Mesothelial cell of epicardium (in vitro differentiated cells): ENCODE measurements around the gene IQGAP1. TPM values are rescaled to one million over a fixed set of nuclear protein-coding genes. Genes with fewer than 3 reads are reported as not detected.
A peak's percentile ranks its signal among the peaks of the same experiment; 100 is the strongest.

Experiments used
- DNase-seq, 2 experiments: peaks; one replicate each; pipeline ENCODE4 v3.0.0; 2021; ENCODE audit warnings: low spot score in 2 of 2; ENCODE audit not compliant: unreplicated experiment in 2 of 2
- H3K27ac Mint-ChIP-seq: 2 replicates; pipeline ENCODE4 v1.8.0; 2021; ENCODE audit warnings: mixed read lengths
- H3K27me3 Mint-ChIP-seq: 2 replicates; pipeline ENCODE4 v1.8.0; 2021; ENCODE audit warnings: low read depth, mixed read lengths
- H3K36me3 Mint-ChIP-seq: 2 replicates; pipeline ENCODE4 v1.8.0; 2021; ENCODE audit warnings: mixed read lengths
- H3K4me1 Mint-ChIP-seq: 2 replicates; pipeline ENCODE4 v1.8.0; 2021; ENCODE audit warnings: mixed read lengths
- H3K4me3 Mint-ChIP-seq: 2 replicates; pipeline ENCODE4 v1.8.0; 2021; ENCODE audit warnings: mild to moderate bottlenecking, moderate library complexity, mixed read lengths
- H3K9me3 Mint-ChIP-seq: 2 replicates; pipeline ENCODE4 v1.8.0; 2021; ENCODE audit warnings: mixed read lengths
- total RNA-seq: library from RNA; stranded (reverse); gene quantifications from 3 replicates; pipeline ENCODE4 v1.2.1, GENCODE V29; 2021
- TF ChIP-seq, protein P1 (sequence below): fragments of 200-600 bp; sonication (generic); IDR thresholded peaks from one replicate; pipeline ENCODE4 v1.5.0; 2021; ENCODE audit warnings: antibody characterized with exemption; ENCODE audit not compliant: unreplicated experiment

IQGAP1 gene, protein sequence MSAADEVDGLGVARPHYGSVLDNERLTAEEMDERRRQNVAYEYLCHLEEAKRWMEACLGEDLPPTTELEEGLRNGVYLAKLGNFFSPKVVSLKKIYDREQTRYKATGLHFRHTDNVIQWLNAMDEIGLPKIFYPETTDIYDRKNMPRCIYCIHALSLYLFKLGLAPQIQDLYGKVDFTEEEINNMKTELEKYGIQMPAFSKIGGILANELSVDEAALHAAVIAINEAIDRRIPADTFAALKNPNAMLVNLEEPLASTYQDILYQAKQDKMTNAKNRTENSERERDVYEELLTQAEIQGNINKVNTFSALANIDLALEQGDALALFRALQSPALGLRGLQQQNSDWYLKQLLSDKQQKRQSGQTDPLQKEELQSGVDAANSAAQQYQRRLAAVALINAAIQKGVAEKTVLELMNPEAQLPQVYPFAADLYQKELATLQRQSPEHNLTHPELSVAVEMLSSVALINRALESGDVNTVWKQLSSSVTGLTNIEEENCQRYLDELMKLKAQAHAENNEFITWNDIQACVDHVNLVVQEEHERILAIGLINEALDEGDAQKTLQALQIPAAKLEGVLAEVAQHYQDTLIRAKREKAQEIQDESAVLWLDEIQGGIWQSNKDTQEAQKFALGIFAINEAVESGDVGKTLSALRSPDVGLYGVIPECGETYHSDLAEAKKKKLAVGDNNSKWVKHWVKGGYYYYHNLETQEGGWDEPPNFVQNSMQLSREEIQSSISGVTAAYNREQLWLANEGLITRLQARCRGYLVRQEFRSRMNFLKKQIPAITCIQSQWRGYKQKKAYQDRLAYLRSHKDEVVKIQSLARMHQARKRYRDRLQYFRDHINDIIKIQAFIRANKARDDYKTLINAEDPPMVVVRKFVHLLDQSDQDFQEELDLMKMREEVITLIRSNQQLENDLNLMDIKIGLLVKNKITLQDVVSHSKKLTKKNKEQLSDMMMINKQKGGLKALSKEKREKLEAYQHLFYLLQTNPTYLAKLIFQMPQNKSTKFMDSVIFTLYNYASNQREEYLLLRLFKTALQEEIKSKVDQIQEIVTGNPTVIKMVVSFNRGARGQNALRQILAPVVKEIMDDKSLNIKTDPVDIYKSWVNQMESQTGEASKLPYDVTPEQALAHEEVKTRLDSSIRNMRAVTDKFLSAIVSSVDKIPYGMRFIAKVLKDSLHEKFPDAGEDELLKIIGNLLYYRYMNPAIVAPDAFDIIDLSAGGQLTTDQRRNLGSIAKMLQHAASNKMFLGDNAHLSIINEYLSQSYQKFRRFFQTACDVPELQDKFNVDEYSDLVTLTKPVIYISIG (N-terminal part only)
- 104 to 110 TPM (median 105 TPM) in 3 replicates for total RNA-seq

DNA sequence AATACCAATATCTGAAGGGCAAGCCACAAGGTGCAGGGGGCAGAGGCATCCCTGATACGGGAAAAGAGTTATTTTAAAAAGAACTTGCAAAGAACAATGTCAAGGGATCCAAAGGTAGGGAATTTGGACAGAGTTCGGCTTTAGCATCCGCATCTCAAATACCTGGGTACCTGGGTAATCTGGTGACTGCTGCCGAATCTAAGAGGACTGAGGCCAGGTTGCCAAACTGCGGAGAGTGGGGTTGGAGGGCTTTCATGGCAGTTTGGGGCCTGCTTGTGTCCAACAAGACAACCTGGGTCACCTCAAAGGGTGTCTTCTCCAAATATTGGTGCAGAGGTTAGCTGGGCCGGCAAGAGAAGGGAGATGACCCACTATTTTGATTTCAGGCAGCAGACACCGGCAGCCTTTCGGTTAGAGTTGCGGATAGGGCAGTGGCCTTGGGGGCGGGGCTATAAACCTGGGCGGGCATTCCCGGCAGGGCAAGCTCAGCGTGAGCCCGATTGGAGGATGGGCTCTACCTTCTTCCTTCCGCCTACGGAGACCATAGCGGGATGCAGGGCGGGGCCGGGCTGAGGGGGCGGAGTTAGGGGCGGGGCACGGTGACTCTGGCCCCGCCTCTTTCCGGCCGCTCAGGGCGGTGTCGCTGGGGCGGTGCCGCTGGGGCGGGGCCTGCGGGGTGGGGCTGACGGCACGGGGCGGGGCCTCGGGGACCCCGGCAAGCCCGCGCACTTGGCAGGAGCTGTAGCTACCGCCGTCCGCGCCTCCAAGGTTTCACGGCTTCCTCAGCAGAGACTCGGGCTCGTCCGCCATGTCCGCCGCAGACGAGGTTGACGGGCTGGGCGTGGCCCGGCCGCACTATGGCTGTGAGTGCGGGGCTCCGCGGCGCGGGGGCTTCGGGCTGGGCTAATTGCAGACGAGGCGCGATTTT lies at the start of gene IQGAP1:
Gene IQGAP1, plus strand, starts transcription at position 709 of the 928 bp plus-strand sequence. Its CDS starts 100 bp downstream, at position 809.
- DNase-seq = peak; percentile 93
- TF ChIP-seq, protein P1, sequence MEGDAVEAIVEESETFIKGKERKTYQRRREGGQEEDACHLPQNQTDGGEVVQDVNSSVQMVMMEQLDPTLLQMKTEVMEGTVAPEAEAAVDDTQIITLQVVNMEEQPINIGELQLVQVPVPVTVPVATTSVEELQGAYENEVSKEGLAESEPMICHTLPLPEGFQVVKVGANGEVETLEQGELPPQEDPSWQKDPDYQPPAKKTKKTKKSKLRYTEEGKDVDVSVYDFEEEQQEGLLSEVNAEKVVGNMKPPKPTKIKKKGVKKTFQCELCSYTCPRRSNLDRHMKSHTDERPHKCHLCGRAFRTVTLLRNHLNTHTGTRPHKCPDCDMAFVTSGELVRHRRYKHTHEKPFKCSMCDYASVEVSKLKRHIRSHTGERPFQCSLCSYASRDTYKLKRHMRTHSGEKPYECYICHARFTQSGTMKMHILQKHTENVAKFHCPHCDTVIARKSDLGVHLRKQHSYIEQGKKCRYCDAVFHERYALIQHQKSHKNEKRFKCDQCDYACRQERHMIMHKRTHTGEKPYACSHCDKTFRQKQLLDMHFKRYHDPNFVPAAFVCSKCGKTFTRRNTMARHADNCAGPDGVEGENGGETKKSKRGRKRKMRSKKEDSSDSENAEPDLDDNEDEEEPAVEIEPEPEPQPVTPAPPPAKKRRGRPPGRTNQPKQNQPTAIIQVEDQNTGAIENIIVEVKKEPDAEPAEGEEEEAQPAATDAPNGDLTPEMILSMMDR = no peak
- H3K36me3 Mint-ChIP-seq = peaks cover 3% of the 10 kb centered on the region
- H3K27ac Mint-ChIP-seq = peak within 1 kb of the TSS; percentile 96
- H3K9me3 Mint-ChIP-seq = no peaks in the 10 kb centered on the region
- H3K4me1 Mint-ChIP-seq = peaks cover 36% of the 10 kb centered on the region
- H3K4me3 Mint-ChIP-seq = peak within 1 kb of the TSS; percentile 90
- no peaks in the 10 kb centered on the region for H3K27me3 Mint-ChIP-seq

DNA sequence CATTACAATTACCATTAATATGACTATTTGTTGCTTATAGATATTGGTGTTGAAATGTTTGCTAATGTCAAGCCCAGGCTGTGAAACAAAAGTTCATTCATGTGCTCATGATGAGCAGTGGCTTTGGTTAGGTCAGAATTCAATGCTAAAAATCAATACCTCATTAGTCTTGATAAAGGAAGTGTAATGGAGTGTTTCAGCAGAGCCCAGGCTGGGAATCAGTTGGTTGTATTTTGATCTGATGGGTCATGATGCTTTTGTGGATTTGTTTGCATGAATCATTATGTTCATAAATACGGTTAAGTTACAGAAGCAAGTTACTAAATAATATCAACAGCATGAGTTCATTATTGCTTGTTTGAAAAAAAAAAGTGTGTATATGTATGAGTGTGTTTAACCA lies 49.5 kb upstream of the IQGAP1 start:
- H3K27ac Mint-ChIP-seq = no peak overlapping the region
- no peak for DNase-seq
- H3K4me3 Mint-ChIP-seq = no peak overlapping the region
- peaks cover 10% of the 10 kb centered on the region for H3K4me1 Mint-ChIP-seq
- H3K36me3 Mint-ChIP-seq = no peaks in the 10 kb centered on the region
- H3K27me3 Mint-ChIP-seq = no peaks in the 10 kb centered on the region
- no peaks in the 10 kb centered on the region for H3K9me3 Mint-ChIP-seq
- TF ChIP-seq, protein P1 = no peak

DNA sequence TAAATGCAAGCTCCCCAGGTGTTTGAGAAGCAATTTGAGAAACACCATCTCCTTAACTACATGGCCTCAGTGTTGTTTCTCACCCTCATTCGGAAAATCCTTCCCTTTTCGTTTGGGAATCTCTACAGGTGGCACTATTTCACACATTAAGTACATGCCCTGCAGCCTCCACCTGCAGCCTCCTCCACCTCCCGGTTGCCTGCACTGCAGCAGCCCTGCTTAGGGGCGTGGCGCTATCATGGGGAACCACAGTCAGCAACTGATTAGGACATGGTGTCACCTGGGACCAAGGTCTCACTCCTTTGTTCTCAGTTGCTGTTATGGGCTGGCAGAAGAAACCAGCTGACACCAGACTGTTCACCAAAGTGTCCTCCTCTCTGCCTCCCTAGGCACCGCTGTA lies 47.7 kb upstream of the IQGAP1 start:
- no peak overlapping the region for H3K4me3 Mint-ChIP-seq
- TF ChIP-seq, protein P1 = no peak
- no peaks in the 10 kb centered on the region for H3K27me3 Mint-ChIP-seq
- no peaks in the 10 kb centered on the region for H3K36me3 Mint-ChIP-seq
- H3K4me1 Mint-ChIP-seq = peaks cover 10% of the 10 kb centered on the region
- H3K27ac Mint-ChIP-seq = no peak overlapping the region
- no peak for DNase-seq
- H3K9me3 Mint-ChIP-seq = no peaks in the 10 kb centered on the region

DNA sequence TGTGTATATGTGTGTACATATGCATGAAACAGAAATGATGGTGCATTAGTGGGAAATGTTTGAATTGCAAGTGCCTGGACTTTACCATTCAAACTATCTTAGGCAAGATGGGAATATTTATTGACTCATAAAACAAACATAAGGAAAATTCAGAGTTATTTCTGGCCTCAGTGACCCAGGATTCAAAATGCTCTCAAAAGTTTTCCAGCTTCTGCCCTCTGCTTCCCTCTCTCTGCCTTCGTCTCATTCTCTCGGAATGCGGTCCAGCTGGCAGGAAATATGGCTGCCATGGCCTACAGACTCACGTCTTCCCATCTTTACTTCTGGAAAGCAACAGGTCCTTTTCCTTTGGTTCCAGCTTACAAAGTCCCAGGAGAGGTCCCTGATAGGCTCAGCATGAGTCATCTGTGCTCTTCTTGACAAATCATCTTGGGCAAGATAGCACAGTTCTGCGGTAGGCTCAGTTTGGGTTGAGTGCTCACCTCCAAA lies 44.7 kb upstream of the IQGAP1 start:
- TF ChIP-seq, protein P1 = no peak
- H3K4me1 Mint-ChIP-seq = peaks cover 37% of the 10 kb centered on the region
- H3K4me3 Mint-ChIP-seq = no peak overlapping the region
- no peaks in the 10 kb centered on the region for H3K36me3 Mint-ChIP-seq
- no peaks in the 10 kb centered on the region for H3K9me3 Mint-ChIP-seq
- no peak overlapping the region for H3K27ac Mint-ChIP-seq
- no peak for DNase-seq
- no peaks in the 10 kb centered on the region for H3K27me3 Mint-ChIP-seq
